PC-3 (cell line): Measurements from ENCODE around the gene ACBD3.

Experiments used
- CTCF ChIP-seq: fragments of 300-600 bp; sonication (generic); conservative IDR thresholded peaks from 2 replicates; pipeline ENCODE4 v1.5.1; 2017; ENCODE audit warnings: antibody characterized with exemption, low read depth, mild to moderate bottlenecking, low read length
- EZH2 ChIP-seq: fragments of 300-600 bp; sonication (generic); IDR thresholded peaks from one replicate; pipeline ENCODE4 v1.6.1; 2017; ENCODE audit warnings: antibody characterized with exemption, mild to moderate bottlenecking, low read length; ENCODE audit not compliant: unreplicated experiment
- EZH2phosphoT487 ChIP-seq: fragments of 300-600 bp; sonication (generic); IDR thresholded peaks from 2 replicates; pipeline ENCODE4 v1.6.1; 2018; ENCODE audit warnings: mild to moderate bottlenecking, antibody characterized with exemption, low read length, borderline replicate concordance

GRCh38 chr1:226203240-226203639, 16.7 kb upstream of the ACBD3 start:
- TF ChIP-seq CTCF (no peak), EZH2phosphoT487 (no peak), EZH2 (no peak)
